ENCODE results near the gene PIGV.

Gene PIGV

DNA sequence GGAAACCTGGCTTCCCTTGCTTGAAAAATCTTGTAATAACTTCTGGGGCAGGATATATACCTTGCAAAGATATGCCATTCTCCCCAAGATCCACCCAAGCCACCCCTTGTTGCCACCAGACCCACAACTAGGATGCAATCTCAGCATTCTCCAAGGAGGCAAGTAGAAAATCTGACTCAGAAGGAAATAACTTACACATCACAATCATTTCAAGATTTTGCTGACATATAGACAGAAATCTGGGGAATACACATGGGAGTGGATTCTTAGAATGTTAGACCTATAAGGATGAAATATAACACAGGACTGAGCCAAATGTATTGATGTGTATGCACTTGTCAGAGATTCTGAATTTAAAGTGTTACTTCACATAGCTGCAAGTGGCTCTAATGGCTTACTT is 24.0 kb downstream of the PIGV start:
- H3K9ac ChIP-seq (ENCODE audit: low read length), result no peak overlapping the region
- H3K4me1 ChIP-seq (ENCODE audit: low read length), result no peaks in the 10 kb centered on the region
- H3K36me3 ChIP-seq (replicated peaks; ENCODE audit: low read depth, low read length), result no peaks in the 10 kb centered on the region
- no peaks in the 10 kb centered on the region for H4K20me1 ChIP-seq (ENCODE audit: insufficient read depth, low read length)
- no peaks in the 10 kb centered on the region for H3K9me3 ChIP-seq (ENCODE audit: insufficient read depth, low read length)
- no peaks in the 10 kb centered on the region for H3K27me3 ChIP-seq (ENCODE audit: low read depth, low read length)
- H3K79me2 ChIP-seq (ENCODE audit: low read length), result no peaks in the 10 kb centered on the region
- no peak overlapping the region for H2AFZ ChIP-seq (ENCODE audit: low read depth, low read length)
- H3K27ac ChIP-seq (ENCODE audit: low read length), result no peak overlapping the region
- H3K4me2 ChIP-seq (ENCODE audit: low read length), result no peak overlapping the region
- TF ChIP-seq, protein P1, sequence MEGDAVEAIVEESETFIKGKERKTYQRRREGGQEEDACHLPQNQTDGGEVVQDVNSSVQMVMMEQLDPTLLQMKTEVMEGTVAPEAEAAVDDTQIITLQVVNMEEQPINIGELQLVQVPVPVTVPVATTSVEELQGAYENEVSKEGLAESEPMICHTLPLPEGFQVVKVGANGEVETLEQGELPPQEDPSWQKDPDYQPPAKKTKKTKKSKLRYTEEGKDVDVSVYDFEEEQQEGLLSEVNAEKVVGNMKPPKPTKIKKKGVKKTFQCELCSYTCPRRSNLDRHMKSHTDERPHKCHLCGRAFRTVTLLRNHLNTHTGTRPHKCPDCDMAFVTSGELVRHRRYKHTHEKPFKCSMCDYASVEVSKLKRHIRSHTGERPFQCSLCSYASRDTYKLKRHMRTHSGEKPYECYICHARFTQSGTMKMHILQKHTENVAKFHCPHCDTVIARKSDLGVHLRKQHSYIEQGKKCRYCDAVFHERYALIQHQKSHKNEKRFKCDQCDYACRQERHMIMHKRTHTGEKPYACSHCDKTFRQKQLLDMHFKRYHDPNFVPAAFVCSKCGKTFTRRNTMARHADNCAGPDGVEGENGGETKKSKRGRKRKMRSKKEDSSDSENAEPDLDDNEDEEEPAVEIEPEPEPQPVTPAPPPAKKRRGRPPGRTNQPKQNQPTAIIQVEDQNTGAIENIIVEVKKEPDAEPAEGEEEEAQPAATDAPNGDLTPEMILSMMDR (IDR thresholded peaks at IDR 0.05; ENCODE audit: low read depth, low read length), result no peak
- TF ChIP-seq EZH2phosphoT487 (IDR thresholded peaks at IDR 0.05; ENCODE audit: low read depth), result no peak
- H3K4me3 ChIP-seq (ENCODE audit: low read length), result no peak overlapping the region

DNA sequence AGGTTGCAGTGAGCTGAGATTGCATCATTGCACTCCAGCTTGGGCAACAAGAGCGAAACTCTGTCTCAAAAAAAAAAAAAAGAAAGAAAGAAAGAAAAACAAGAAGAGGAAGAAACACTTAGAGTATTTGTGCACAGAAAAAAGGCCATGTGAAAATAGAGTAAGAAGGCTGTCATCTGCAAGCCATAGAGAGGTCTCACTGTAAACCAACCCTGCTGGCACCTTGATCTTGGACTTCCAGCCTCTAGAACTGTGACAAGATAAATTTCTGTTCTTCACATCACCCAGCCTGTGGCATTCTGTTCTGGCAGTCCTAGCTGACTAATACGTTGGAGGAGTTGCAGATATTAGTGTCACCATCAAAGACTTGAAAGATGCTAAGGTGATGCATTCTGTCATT is 26.6 kb downstream of the PIGV start:
- Histone ChIP-seq H3K27me3 (ENCODE audit: low read depth, low read length) (no peaks in the 10 kb centered on the region), H3K27ac (ENCODE audit: low read length) (no peak overlapping the region), H4K20me1 (ENCODE audit: insufficient read depth, low read length) (no peaks in the 10 kb centered on the region), H3K9ac (ENCODE audit: low read length) (no peak overlapping the region), H3K36me3 (replicated peaks; ENCODE audit: low read depth, low read length) (no peaks in the 10 kb centered on the region), H3K4me1 (ENCODE audit: low read length) (no peaks in the 10 kb centered on the region), H3K4me3 (ENCODE audit: low read length) (no peak overlapping the region), H3K4me2 (ENCODE audit: low read length) (no peak overlapping the region), H3K79me2 (ENCODE audit: low read length) (no peaks in the 10 kb centered on the region), H2AFZ (ENCODE audit: low read depth, low read length) (no peak overlapping the region), H3K9me3 (ENCODE audit: insufficient read depth, low read length) (no peaks in the 10 kb centered on the region)
- TF ChIP-seq, protein P1 (IDR thresholded peaks at IDR 0.05; ENCODE audit: low read depth, low read length), result no peak
- TF ChIP-seq EZH2phosphoT487 (IDR thresholded peaks at IDR 0.05; ENCODE audit: low read depth), result no peak

DNA sequence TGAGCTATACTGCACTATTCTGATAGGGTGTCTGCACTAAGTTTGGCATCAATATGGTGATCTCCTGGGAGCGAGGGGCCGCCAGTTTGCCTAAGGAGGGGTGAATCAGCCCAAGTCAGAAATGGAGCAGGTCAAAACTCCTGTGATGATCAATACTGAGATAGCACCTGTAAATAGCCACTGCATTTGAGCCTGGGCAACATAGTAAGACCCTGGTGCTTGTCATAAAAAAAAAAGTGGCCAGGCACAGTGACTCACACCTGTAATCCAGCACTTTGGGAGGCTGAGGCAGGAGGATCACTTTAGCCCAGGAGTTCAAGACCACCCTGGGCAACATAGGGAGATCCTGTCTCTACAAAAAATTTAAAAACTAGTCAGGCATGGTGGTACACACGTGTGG is 27.1 kb downstream of the PIGV start:
- H3K4me2 ChIP-seq (ENCODE audit: low read length), result no peak overlapping the region
- no peaks in the 10 kb centered on the region for H4K20me1 ChIP-seq (ENCODE audit: insufficient read depth, low read length)
- no peak for TF ChIP-seq EZH2phosphoT487 (IDR thresholded peaks at IDR 0.05; ENCODE audit: low read depth)
- TF ChIP-seq, protein P1 (IDR thresholded peaks at IDR 0.05; ENCODE audit: low read depth, low read length), result no peak
- H3K4me1 ChIP-seq (ENCODE audit: low read length), result no peaks in the 10 kb centered on the region
- H3K9ac ChIP-seq (ENCODE audit: low read length), result no peak overlapping the region
- H3K9me3 ChIP-seq (ENCODE audit: insufficient read depth, low read length), result no peaks in the 10 kb centered on the region
- no peaks in the 10 kb centered on the region for H3K79me2 ChIP-seq (ENCODE audit: low read length)
- H3K36me3 ChIP-seq (replicated peaks; ENCODE audit: low read depth, low read length), result no peaks in the 10 kb centered on the region
- no peak overlapping the region for H3K27ac ChIP-seq (ENCODE audit: low read length)
- no peaks in the 10 kb centered on the region for H3K27me3 ChIP-seq (ENCODE audit: low read depth, low read length)
- H3K4me3 ChIP-seq (ENCODE audit: low read length), result no peak overlapping the region
- no peak overlapping the region for H2AFZ ChIP-seq (ENCODE audit: low read depth, low read length)

DNA sequence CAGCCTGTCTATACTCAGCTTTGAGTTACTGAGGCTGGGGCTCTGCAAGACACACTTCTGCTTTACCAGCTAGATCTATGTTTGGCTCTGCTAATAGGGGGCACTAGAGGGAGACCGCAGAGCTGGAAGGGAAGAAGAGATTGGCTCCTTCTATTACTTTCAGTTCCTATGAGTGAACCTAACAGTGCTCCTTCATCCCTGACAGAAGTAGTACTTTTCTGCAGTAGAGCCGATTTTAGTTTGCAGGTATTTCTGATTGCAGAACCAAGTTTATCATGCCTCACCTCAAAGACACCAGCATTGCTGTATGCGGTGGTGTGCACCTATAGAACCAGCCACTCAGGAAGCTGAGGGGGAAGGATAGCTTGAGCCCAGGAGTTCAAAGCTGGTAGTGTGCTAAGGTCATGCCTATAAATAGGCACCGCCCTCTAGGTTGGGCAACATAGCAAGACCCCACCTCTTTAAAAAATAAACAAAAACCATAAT is 33.1 kb downstream of the PIGV start:
- peak overlapping the region; percentile 87 for H3K4me2 ChIP-seq (ENCODE audit: low read length)
- TF ChIP-seq, protein P1 (IDR thresholded peaks at IDR 0.05; ENCODE audit: low read depth, low read length), result peak; percentile 55
- no peak for TF ChIP-seq EZH2phosphoT487 (IDR thresholded peaks at IDR 0.05; ENCODE audit: low read depth)
- no peak overlapping the region for H3K9ac ChIP-seq (ENCODE audit: low read length)
- H2AFZ ChIP-seq (ENCODE audit: low read depth, low read length), result peak overlapping the region; percentile 74; the same call in 1 of the 2 replicates
- H3K9me3 ChIP-seq (ENCODE audit: insufficient read depth, low read length), result no peaks in the 10 kb centered on the region
- H3K4me1 ChIP-seq (ENCODE audit: low read length), result peaks cover 15% of the 10 kb centered on the region
- peak overlapping the region; percentile 50 for H3K27ac ChIP-seq (ENCODE audit: low read length)
- H3K27me3 ChIP-seq (ENCODE audit: low read depth, low read length), result no peaks in the 10 kb centered on the region
- H3K4me3 ChIP-seq (ENCODE audit: low read length), result peak overlapping the region; percentile 63
- H3K36me3 ChIP-seq (replicated peaks; ENCODE audit: low read depth, low read length), result no peaks in the 10 kb centered on the region
- H4K20me1 ChIP-seq (ENCODE audit: insufficient read depth, low read length), result no peaks in the 10 kb centered on the region
- H3K79me2 ChIP-seq (ENCODE audit: low read length), result no peaks in the 10 kb centered on the region

Data from OCI-LY3 (cell line).